Body of pancreas (tissue), 4 donors: Measurements from ENCODE around the gene POU2F2. TPM values are rescaled to one million over a fixed set of nuclear protein-coding genes. Genes with fewer than 3 reads are reported as not detected.

ENCODE experiments used
- ATAC-seq: fragments of 150-250 bp; one replicate; pipeline ENCODE4 v1.9.1; 2016
- DNase-seq, 4 donors: peaks; one replicate each; pipeline ENCODE4 v3.0.0-alpha.2; 2019
- H3K27ac ChIP-seq, 4 donors: fragments of 200-600 bp; sonication (generic); 1 replicate in 3 of 4; 2 replicates in 1 of 4; pipeline versions ENCODE4 v1.5.1 to v1.6.1; 2016 to 2019; ENCODE audit warnings: mild to moderate bottlenecking in 1 of 4, mixed read lengths in 1 of 4, moderate library complexity in 1 of 4
- H3K27me3 ChIP-seq, 2 donors: fragments of 200-600 bp; sonication (generic); one replicate each; pipeline ENCODE4 v1.6.0; 2016; ENCODE audit warnings: mild to moderate bottlenecking in 1 of 2
- H3K36me3 ChIP-seq, 2 donors: fragments of 200-600 bp; sonication (generic); replicated peaks in 1 of 2; 2 replicates each; pipeline ENCODE4 v1.5.1; 2016; ENCODE audit warnings: low read depth in 2 of 2; ENCODE audit not compliant: insufficient read depth in 1 of 2
- H3K4me1 ChIP-seq: fragments of 200-600 bp; sonication (generic); one replicate; pipeline ENCODE4 v1.6.0; 2016
- H3K4me3 ChIP-seq, 2 donors: fragments of 200-600 bp; sonication (generic); 1 replicate in 1 of 2; 2 replicates in 1 of 2; pipeline ENCODE4 v1.5.1; 2016 to 2019
- H3K9me3 ChIP-seq, 3 donors: fragments of 200-600 bp; sonication (generic); 1 replicate in 2 of 3; 2 replicates in 1 of 3; pipeline ENCODE4 v1.5.1; 2016
- CTCF ChIP-seq, 7 experiments: fragments of 450-650 bp in 4 of 7; fragments of 200-600 bp in 3 of 7; sonication (generic) in 3 of 7; IDR thresholded peaks; one replicate each; pipeline ENCODE4 v1.5.1; 2016 to 2019; ENCODE audit warnings: antibody characterized with exemption in 7 of 7
- POLR2A ChIP-seq, 3 donors: fragments of 450-650 bp; IDR thresholded peaks; one replicate each; pipeline ENCODE4 v1.6.1; 2016; ENCODE audit warnings: antibody characterized with exemption in 3 of 3, mild to moderate bottlenecking in 2 of 3
- WGBS, 2 donors: methylation state at CpG; one replicate each; pipeline ENCODE4 v1.1.5; 2017; 5-methylcytosine and 5-hydroxymethylcytosine counted together
- intact Hi-C: fragments of 100-400 bp; cut with DNase I; formaldehyde crosslinking; loops from one replicate; pipeline ENCODE4 v1.15.1; 2023
- total RNA-seq, 2 donors: library from RNA; depleted of rRNA; stranded (reverse); fragments of >200 nt; gene quantifications; one replicate each; pipeline ENCODE4 v1.1.0, GENCODE V29; 2016

The POU2F2 gene
- total RNA-seq, 2 donors from 2014 or later = under 0.01 to 1.6 TPM

- no peak for ATAC-seq
- intact Hi-C loops = no loop called here
Measured at GRCh38 chr19:42155796-42156195, 23.6 kb upstream of the POU2F2 start.

GRCh38 chr19:42154471-42155323 is 22.5 kb upstream of the POU2F2 start:
- H3K36me3 ChIP-seq = no peaks in the 10 kb centered on the region
- H3K4me1 ChIP-seq = peaks cover 40% of the 10 kb centered on the region
- no peak for DNase-seq
- no peak overlapping the region for H3K4me3 ChIP-seq
- H3K9me3 ChIP-seq = no peaks in the 10 kb centered on the region
- intact Hi-C loops = no loop called here
- no peak overlapping the region for H3K27ac ChIP-seq
- no peak for ATAC-seq
- 62 to 64% methylated on average over 13 to 15 of the region's 15 CpGs for WGBS, 2 donors
- TF ChIP-seq POLR2A (IDR thresholded peaks at IDR 0.05) (no peak), CTCF (IDR thresholded peaks at IDR 0.05) (no peak)
- H3K27me3 ChIP-seq = no peaks in the 10 kb centered on the region

More at GRCh38 chr19:42155796-42156195, 23.6 kb upstream of the POU2F2 start:
- Histone ChIP-seq H3K27ac (no peak overlapping the region), H3K9me3 (no peaks in the 10 kb centered on the region), H3K4me1 (peaks cover 32% of the 10 kb centered on the region), H3K36me3 (no peaks in the 10 kb centered on the region), H3K4me3 (no peak overlapping the region), H3K27me3 (no peaks in the 10 kb centered on the region)
- no peak for DNase-seq
- TF ChIP-seq CTCF (IDR thresholded peaks at IDR 0.05) = no peak
- no peak for TF ChIP-seq POLR2A (IDR thresholded peaks at IDR 0.05)
- WGBS, 2 donors = 41 to 63% methylated on average over 9 to 10 of the region's 10 CpGs

- ATAC-seq (no peak), DNase-seq (no peak)
- Histone ChIP-seq H3K4me1 (peaks cover 43% of the 10 kb centered on the region), H3K27me3 (no peaks in the 10 kb centered on the region), H3K36me3 (no peaks in the 10 kb centered on the region), H3K4me3 (no peak overlapping the region), H3K27ac (no peak overlapping the region), H3K9me3 (no peaks in the 10 kb centered on the region)
- TF ChIP-seq CTCF (IDR thresholded peaks at IDR 0.05) (no peak), POLR2A (IDR thresholded peaks at IDR 0.05) (no peak)
- 34% methylated on average over 17 to 20 of the region's 20 CpGs for WGBS, 2 donors
- intact Hi-C loops = no loop called here
Measured at GRCh38 chr19:42153672-42154433, 21.6 kb upstream of the POU2F2 start.

GRCh38 chr19:42152910-42153671 is 20.8 kb upstream of the POU2F2 start:
- DNase-seq = no peak

More at GRCh38 chr19:42152910-42153671, 20.8 kb upstream of the POU2F2 start:
- no peak overlapping the region for H3K27ac ChIP-seq
- 33 to 80% methylated on average over 1 to 25 of the region's 25 CpGs for WGBS, 2 donors
- no peaks in the 10 kb centered on the region for H3K9me3 ChIP-seq
- H3K27me3 ChIP-seq = no peaks in the 10 kb centered on the region
- H3K36me3 ChIP-seq = no peaks in the 10 kb centered on the region
- TF ChIP-seq POLR2A (IDR thresholded peaks at IDR 0.05) (no peak), CTCF (IDR thresholded peaks at IDR 0.05) (no peak)
- ATAC-seq = no peak
- H3K4me3 ChIP-seq = no peak overlapping the region
- intact Hi-C loops = no loop called here
- H3K4me1 ChIP-seq = peaks cover 43% of the 10 kb centered on the region
